NCI-H2029 treated with DMSO at 0.1 percent for 48 hours (cell line): ENCODE results near the gene S1PR2.
"Not testable (repeated sequence)": the region's sequence is repeated elsewhere in the genome, so short reads cannot be mapped to it uniquely, and the experiment has no call there.

ENCODE experiments used
- DNase-seq: peaks from one replicate; lab custom pipeline; 2025; lab: John Stamatoyannopoulos, UW

S1PR2 gene

GRCh38 chr19:10190026-10190425 lies 41.1 kb downstream of the S1PR2 start:
- no peak for DNase-seq

- no peak for DNase-seq
Observed at GRCh38 chr19:10189616-10190015, 41.5 kb downstream of the S1PR2 start.

- no peak for DNase-seq
Observed at GRCh38 chr19:10187315-10187714, 43.8 kb downstream of the S1PR2 start.

- no peak for DNase-seq
Observed at GRCh38 chr19:10184636-10185035, 46.5 kb downstream of the S1PR2 start.

- no peak for DNase-seq
Observed at GRCh38 chr19:10183926-10184325, 47.2 kb downstream of the S1PR2 start.

- DNase-seq = no peak
Observed at GRCh38 chr19:10182847-10183246, 48.3 kb downstream of the S1PR2 start.

- no peak for DNase-seq
Observed at GRCh38 chr19:10182076-10182475, 49.1 kb downstream of the S1PR2 start.

- DNase-seq = no peak
Observed at GRCh38 chr19:10180459-10180858, 50.7 kb downstream of the S1PR2 start.

- DNase-seq = not testable (repeated sequence)
Observed at GRCh38 chr19:10180024-10180423, 51.1 kb downstream of the S1PR2 start.

GRCh38 chr19:10173527-10173926 lies 57.6 kb downstream of the S1PR2 start:
- DNase-seq = no peak
